ENCODE measurements around the gene NHS.

NHS gene

DNA sequence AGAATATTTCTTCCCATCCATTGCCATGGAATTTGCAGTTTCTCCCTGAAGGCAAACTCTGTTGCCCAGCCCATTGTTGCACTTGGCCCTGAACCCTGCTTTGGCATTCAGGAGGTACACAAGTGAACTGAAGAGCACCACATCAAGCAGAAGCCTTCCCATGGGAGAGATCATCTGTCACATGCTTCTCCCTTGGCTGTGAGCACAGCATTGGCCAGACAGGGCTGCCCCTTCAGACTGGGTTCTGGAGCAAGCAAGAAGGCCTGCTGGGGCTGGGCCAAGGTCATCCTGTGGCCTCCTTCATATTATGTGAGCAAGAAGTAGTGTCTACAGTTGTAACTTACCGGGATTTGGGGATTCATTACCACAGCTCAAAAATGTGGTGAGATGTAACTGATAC, 385.0 kb downstream of the NHS start:
- H4K20me1 ChIP-seq (ENCODE audit: insufficient read depth, low read length), result no peaks in the 10 kb centered on the region
- no peak overlapping the region for H2AFZ ChIP-seq (ENCODE audit: low read depth, low read length)
- H3K9me3 ChIP-seq (ENCODE audit: insufficient read depth, low read length, severe bottlenecking), result no peaks in the 10 kb centered on the region
- TF ChIP-seq EZH2 (IDR thresholded peaks at IDR 0.05; ENCODE audit: borderline replicate concordance, low read depth, low read length, severe bottlenecking), result no peak
- TF ChIP-seq, protein P1, sequence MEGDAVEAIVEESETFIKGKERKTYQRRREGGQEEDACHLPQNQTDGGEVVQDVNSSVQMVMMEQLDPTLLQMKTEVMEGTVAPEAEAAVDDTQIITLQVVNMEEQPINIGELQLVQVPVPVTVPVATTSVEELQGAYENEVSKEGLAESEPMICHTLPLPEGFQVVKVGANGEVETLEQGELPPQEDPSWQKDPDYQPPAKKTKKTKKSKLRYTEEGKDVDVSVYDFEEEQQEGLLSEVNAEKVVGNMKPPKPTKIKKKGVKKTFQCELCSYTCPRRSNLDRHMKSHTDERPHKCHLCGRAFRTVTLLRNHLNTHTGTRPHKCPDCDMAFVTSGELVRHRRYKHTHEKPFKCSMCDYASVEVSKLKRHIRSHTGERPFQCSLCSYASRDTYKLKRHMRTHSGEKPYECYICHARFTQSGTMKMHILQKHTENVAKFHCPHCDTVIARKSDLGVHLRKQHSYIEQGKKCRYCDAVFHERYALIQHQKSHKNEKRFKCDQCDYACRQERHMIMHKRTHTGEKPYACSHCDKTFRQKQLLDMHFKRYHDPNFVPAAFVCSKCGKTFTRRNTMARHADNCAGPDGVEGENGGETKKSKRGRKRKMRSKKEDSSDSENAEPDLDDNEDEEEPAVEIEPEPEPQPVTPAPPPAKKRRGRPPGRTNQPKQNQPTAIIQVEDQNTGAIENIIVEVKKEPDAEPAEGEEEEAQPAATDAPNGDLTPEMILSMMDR (IDR thresholded peaks at IDR 0.05; ENCODE audit: borderline replicate concordance, extremely low read depth, low read length, poor library complexity, severe bottlenecking), result no peak
- H3K4me3 ChIP-seq (ENCODE audit: low read depth in 1 of 2, low read length in 2 of 2), result no peak overlapping the region
- no peak for DNase-seq
- H3K79me2 ChIP-seq (ENCODE audit: insufficient read depth, low read length), result no peaks in the 10 kb centered on the region
- no peaks in the 10 kb centered on the region for H3K27me3 ChIP-seq (ENCODE audit: insufficient read depth, low read length, poor library complexity)
- no peak overlapping the region for H3K9ac ChIP-seq (ENCODE audit: low read depth, low read length)
- H3K4me1 ChIP-seq (ENCODE audit: insufficient read depth, low read length), result no peaks in the 10 kb centered on the region
- H3K27ac ChIP-seq (ENCODE audit: low read length), result no peak overlapping the region
- no peak overlapping the region for H3K4me2 ChIP-seq (ENCODE audit: insufficient read depth, low read length)
- no peak for ATAC-seq (ENCODE audit: insufficient read depth, low read depth)
- H3K36me3 ChIP-seq (ENCODE audit: insufficient read depth, low read length), result no peaks in the 10 kb centered on the region

DNA sequence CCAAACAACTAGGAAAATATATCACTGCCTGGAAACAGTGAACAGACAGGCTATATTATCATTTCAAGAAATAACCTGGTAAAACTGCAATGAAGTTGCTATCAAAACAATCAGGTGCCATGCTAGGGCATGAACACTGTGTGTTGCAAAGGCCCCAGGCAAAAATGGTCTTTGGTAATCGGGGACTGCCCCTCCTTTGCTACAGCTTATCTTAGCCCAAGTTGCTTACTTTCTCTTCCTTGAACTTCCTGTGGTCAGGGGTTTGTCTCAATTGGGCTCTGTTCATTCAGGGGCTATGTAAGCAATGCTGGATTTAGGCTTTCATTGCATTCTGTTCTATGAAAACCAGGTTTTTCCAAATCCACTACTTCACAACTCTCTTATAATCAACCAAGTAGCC, 392.7 kb downstream of the NHS start:
- Histone ChIP-seq H3K4me3 (ENCODE audit: low read depth in 1 of 2, low read length in 2 of 2) (no peak overlapping the region), H3K4me2 (ENCODE audit: insufficient read depth, low read length) (no peak overlapping the region), H3K36me3 (ENCODE audit: insufficient read depth, low read length) (no peaks in the 10 kb centered on the region), H3K9me3 (ENCODE audit: insufficient read depth, low read length, severe bottlenecking) (no peaks in the 10 kb centered on the region), H3K27ac (ENCODE audit: low read length) (no peak overlapping the region), H3K9ac (ENCODE audit: low read depth, low read length) (no peak overlapping the region), H3K79me2 (ENCODE audit: insufficient read depth, low read length) (no peaks in the 10 kb centered on the region), H3K27me3 (ENCODE audit: insufficient read depth, low read length, poor library complexity) (no peaks in the 10 kb centered on the region), H2AFZ (ENCODE audit: low read depth, low read length) (no peak overlapping the region), H4K20me1 (ENCODE audit: insufficient read depth, low read length) (no peaks in the 10 kb centered on the region), H3K4me1 (ENCODE audit: insufficient read depth, low read length) (no peaks in the 10 kb centered on the region)
- no peak for TF ChIP-seq EZH2 (IDR thresholded peaks at IDR 0.05; ENCODE audit: borderline replicate concordance, low read depth, low read length, severe bottlenecking)
- TF ChIP-seq, protein P1 (IDR thresholded peaks at IDR 0.05; ENCODE audit: borderline replicate concordance, extremely low read depth, low read length, poor library complexity, severe bottlenecking), result no peak
- ATAC-seq (ENCODE audit: insufficient read depth, low read depth) (no peak), DNase-seq (no peak)

DNA sequence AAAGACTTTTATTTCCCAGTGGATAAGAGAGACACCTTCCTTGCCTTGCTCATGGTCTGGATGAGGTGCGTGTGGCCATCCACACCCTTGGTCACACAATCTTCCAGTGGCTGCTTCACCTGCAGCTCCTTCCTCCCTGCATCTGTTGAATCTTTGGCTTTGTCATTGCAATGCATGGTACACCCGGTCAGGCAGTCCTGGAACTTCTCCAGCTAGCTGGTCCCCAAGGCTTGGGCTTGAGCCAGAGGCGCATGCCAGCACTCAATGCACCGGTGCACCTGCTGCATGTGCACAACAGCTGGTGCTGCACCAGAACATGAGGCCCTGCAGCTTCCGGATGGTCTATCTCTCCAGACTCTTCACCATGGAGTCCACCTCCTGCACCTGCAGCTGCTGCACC, 394.0 kb downstream of the NHS start:
- DNase-seq (no peak), ATAC-seq (ENCODE audit: insufficient read depth, low read depth) (no peak)
- no peaks in the 10 kb centered on the region for H4K20me1 ChIP-seq (ENCODE audit: insufficient read depth, low read length)

More for the DNA sequence above, 394.0 kb downstream of the NHS start:
- no peak overlapping the region for H3K27ac ChIP-seq (ENCODE audit: low read length)
- H3K79me2 ChIP-seq (ENCODE audit: insufficient read depth, low read length), result no peaks in the 10 kb centered on the region
- no peaks in the 10 kb centered on the region for H3K36me3 ChIP-seq (ENCODE audit: insufficient read depth, low read length)
- H3K27me3 ChIP-seq (ENCODE audit: insufficient read depth, low read length, poor library complexity), result no peaks in the 10 kb centered on the region
- TF ChIP-seq EZH2 (IDR thresholded peaks at IDR 0.05; ENCODE audit: borderline replicate concordance, low read depth, low read length, severe bottlenecking), result no peak
- TF ChIP-seq, protein P1 (IDR thresholded peaks at IDR 0.05; ENCODE audit: borderline replicate concordance, extremely low read depth, low read length, poor library complexity, severe bottlenecking), result no peak
- H3K9me3 ChIP-seq (ENCODE audit: insufficient read depth, low read length, severe bottlenecking), result no peaks in the 10 kb centered on the region
- no peaks in the 10 kb centered on the region for H3K4me1 ChIP-seq (ENCODE audit: insufficient read depth, low read length)
- H3K9ac ChIP-seq (ENCODE audit: low read depth, low read length), result no peak overlapping the region
- H2AFZ ChIP-seq (ENCODE audit: low read depth, low read length), result no peak overlapping the region
- no peak overlapping the region for H3K4me2 ChIP-seq (ENCODE audit: insufficient read depth, low read length)
- no peak overlapping the region for H3K4me3 ChIP-seq (ENCODE audit: low read depth in 1 of 2, low read length in 2 of 2)
